ENCODE data around the gene KDM4B. TPM values are rescaled to one million over a fixed set of nuclear protein-coding genes. Genes with fewer than 3 reads are reported as not detected.

The KDM4B gene
- total and polyA plus RNA-seq, 2 donors (not counting 1 experiment from before 2014, with no cell fraction given) = 6.4 to 14.4 TPM

DNA sequence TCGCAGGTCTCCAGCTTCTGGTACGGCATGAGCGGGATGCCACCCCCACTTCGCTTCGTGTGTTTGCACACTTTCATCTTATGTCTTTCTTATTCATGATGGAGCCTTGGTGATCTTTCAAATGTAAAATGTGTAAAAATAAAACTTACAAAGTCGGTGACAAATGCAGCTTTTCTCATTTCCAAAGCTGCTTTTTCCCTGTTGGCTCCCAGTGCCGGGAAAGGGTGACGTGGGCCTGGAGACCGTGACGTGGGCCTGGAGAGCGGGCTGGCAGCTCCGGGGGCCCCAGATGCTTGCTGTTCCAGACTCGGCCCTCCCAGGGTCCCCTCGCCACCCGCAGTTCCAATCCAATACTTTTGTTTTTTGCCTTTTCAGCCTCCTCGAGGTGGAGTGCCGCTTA lies 101.4 kb downstream of the KDM4B start:
- H2AFZ ChIP-seq (ENCODE audit: low read length) = no peak overlapping the region
- H3K4me1 ChIP-seq (ENCODE audit: control insufficient read depth, extremely low read depth, insufficient read depth, low read length) = no peaks in the 10 kb centered on the region
- no peak overlapping the region for H3K4me3 ChIP-seq (replicated peaks in 1 of 4; ENCODE audit: control extremely low read depth in 1 of 4, insufficient read depth in 1 of 4, low read depth in 3 of 4, low read length in 4 of 4)
- no peaks in the 10 kb centered on the region for H3K9me3 ChIP-seq (ENCODE audit: control insufficient read depth, insufficient read depth, low read depth, low read length)
- H3K27ac ChIP-seq (ENCODE audit: insufficient read depth, low read length) = no peak overlapping the region
- no peak for TF ChIP-seq EZH2 (IDR thresholded peaks at IDR 0.05; ENCODE audit: low read length, missing control alignments)
- TF ChIP-seq, protein P1, sequence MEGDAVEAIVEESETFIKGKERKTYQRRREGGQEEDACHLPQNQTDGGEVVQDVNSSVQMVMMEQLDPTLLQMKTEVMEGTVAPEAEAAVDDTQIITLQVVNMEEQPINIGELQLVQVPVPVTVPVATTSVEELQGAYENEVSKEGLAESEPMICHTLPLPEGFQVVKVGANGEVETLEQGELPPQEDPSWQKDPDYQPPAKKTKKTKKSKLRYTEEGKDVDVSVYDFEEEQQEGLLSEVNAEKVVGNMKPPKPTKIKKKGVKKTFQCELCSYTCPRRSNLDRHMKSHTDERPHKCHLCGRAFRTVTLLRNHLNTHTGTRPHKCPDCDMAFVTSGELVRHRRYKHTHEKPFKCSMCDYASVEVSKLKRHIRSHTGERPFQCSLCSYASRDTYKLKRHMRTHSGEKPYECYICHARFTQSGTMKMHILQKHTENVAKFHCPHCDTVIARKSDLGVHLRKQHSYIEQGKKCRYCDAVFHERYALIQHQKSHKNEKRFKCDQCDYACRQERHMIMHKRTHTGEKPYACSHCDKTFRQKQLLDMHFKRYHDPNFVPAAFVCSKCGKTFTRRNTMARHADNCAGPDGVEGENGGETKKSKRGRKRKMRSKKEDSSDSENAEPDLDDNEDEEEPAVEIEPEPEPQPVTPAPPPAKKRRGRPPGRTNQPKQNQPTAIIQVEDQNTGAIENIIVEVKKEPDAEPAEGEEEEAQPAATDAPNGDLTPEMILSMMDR (conservative IDR thresholded peaks at IDR 0.05 in 1 of 2, IDR thresholded peaks at IDR 0.05 in 1 of 2; ENCODE audit: low read depth in 1 of 2, low read length in 2 of 2) = no peak
- no peaks in the 10 kb centered on the region for H3K27me3 ChIP-seq (ENCODE audit: control insufficient read depth, insufficient read depth, low read length)
- no peak for DNase-seq (ENCODE audit: low read depth in 2 of 2)
- H3K79me2 ChIP-seq (ENCODE audit: control insufficient read depth, insufficient read depth, low read length) = no peaks in the 10 kb centered on the region
- H4K20me1 ChIP-seq (ENCODE audit: control insufficient read depth, extremely low read depth, insufficient read depth, low read length) = no peaks in the 10 kb centered on the region
- H3K4me2 ChIP-seq (ENCODE audit: extremely low read depth, insufficient read depth, low read length) = no peak overlapping the region
- peaks cover 3% of the 10 kb centered on the region for H3K36me3 ChIP-seq (ENCODE audit: control insufficient read depth, insufficient read depth, low read length)
- no peak overlapping the region for H3K9ac ChIP-seq (ENCODE audit: insufficient read depth, low read length)

GRCh38 chr19:5070930-5071329 lies 102.0 kb downstream of the KDM4B start:
- Histone ChIP-seq H3K9ac (ENCODE audit: insufficient read depth, low read length) (no peak overlapping the region), H3K4me2 (ENCODE audit: extremely low read depth, insufficient read depth, low read length) (no peak overlapping the region), H3K79me2 (ENCODE audit: control insufficient read depth, insufficient read depth, low read length) (no peaks in the 10 kb centered on the region), H3K27me3 (ENCODE audit: control insufficient read depth, insufficient read depth, low read length) (no peaks in the 10 kb centered on the region), H3K36me3 (ENCODE audit: control insufficient read depth, insufficient read depth, low read length) (peaks cover 5% of the 10 kb centered on the region), H2AFZ (ENCODE audit: low read length) (no peak overlapping the region), H3K4me1 (ENCODE audit: control insufficient read depth, extremely low read depth, insufficient read depth, low read length) (no peaks in the 10 kb centered on the region), H4K20me1 (ENCODE audit: control insufficient read depth, extremely low read depth, insufficient read depth, low read length) (no peaks in the 10 kb centered on the region), H3K4me3 (replicated peaks in 1 of 4; ENCODE audit: control extremely low read depth in 1 of 4, insufficient read depth in 1 of 4, low read depth in 3 of 4, low read length in 4 of 4) (no peak overlapping the region), H3K9me3 (ENCODE audit: control insufficient read depth, insufficient read depth, low read depth, low read length) (no peaks in the 10 kb centered on the region), H3K27ac (ENCODE audit: insufficient read depth, low read length) (no peak overlapping the region)
- no peak for DNase-seq (ENCODE audit: low read depth in 2 of 2)
- TF ChIP-seq, protein P1 (conservative IDR thresholded peaks at IDR 0.05 in 1 of 2, IDR thresholded peaks at IDR 0.05 in 1 of 2; ENCODE audit: low read depth in 1 of 2, low read length in 2 of 2) = no peak
- no peak for TF ChIP-seq EZH2 (IDR thresholded peaks at IDR 0.05; ENCODE audit: low read length, missing control alignments)

DNA sequence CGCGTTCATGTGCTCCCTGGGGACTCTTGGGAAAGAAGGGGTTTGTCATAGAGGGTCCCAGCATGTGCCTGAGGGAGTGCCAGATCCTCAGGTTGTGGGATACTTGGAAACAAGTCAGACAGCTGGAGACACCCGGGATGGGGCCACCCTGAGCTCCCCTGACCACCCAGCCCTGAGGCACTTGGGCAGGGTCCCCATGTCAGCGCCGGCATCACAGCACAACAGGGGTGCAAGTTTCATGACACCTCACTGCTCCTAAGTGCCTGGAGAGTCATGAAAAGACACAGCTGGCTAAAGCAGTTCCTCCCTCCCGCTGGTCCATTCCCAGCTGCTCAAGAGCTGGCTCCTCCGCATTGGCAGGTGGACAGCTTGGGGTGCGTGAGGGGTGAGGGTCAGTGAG lies 102.7 kb downstream of the KDM4B start:
- no peaks in the 10 kb centered on the region for H4K20me1 ChIP-seq (ENCODE audit: control insufficient read depth, extremely low read depth, insufficient read depth, low read length)
- H3K27me3 ChIP-seq (ENCODE audit: control insufficient read depth, insufficient read depth, low read length) = no peaks in the 10 kb centered on the region
- no peaks in the 10 kb centered on the region for H3K9me3 ChIP-seq (ENCODE audit: control insufficient read depth, insufficient read depth, low read depth, low read length)
- H3K4me1 ChIP-seq (ENCODE audit: control insufficient read depth, extremely low read depth, insufficient read depth, low read length) = no peaks in the 10 kb centered on the region
- TF ChIP-seq EZH2 (IDR thresholded peaks at IDR 0.05; ENCODE audit: low read length, missing control alignments) = no peak
- H3K79me2 ChIP-seq (ENCODE audit: control insufficient read depth, insufficient read depth, low read length) = no peaks in the 10 kb centered on the region
- DNase-seq (ENCODE audit: low read depth in 2 of 2) = no peak
- H3K36me3 ChIP-seq (ENCODE audit: control insufficient read depth, insufficient read depth, low read length) = peaks cover 5% of the 10 kb centered on the region
- H2AFZ ChIP-seq (ENCODE audit: low read length) = no peak overlapping the region
- H3K4me2 ChIP-seq (ENCODE audit: extremely low read depth, insufficient read depth, low read length) = no peak overlapping the region
- H3K4me3 ChIP-seq (replicated peaks in 1 of 4; ENCODE audit: control extremely low read depth in 1 of 4, insufficient read depth in 1 of 4, low read depth in 3 of 4, low read length in 4 of 4) = no peak overlapping the region
- no peak overlapping the region for H3K27ac ChIP-seq (ENCODE audit: insufficient read depth, low read length)
- no peak overlapping the region for H3K9ac ChIP-seq (ENCODE audit: insufficient read depth, low read length)
